MM.1S (cell line): Measurements from ENCODE around the gene PLCXD3.

Source experiments
- DNase-seq: peaks from one replicate; pipeline ENCODE4 v3.0.0-alpha.2; 2015
- H2AFZ ChIP-seq: fragments of 300-600 bp; sonication (generic); 2 replicates; pipeline ENCODE4 v1.6.0; 2016; ENCODE audit warnings: antibody characterized with exemption, low read length
- H3F3A ChIP-seq: fragments of 300-600 bp; sonication (generic); 2 replicates; pipeline ENCODE4 v1.6.1; 2016; ENCODE audit warnings: mild to moderate bottlenecking, antibody characterized with exemption, low read length, moderate library complexity, mixed read lengths; ENCODE audit not compliant: insufficient read depth
- H3K27ac ChIP-seq: fragments of 300-600 bp; sonication (generic); 2 replicates; pipeline ENCODE4 v1.5.1; 2016; ENCODE audit warnings: mild to moderate bottlenecking, low read length
- H3K27me3 ChIP-seq: fragments of 300-600 bp; sonication (generic); replicated peaks from 2 replicates; pipeline ENCODE4 v1.6.0; 2016; ENCODE audit warnings: low read length; ENCODE audit not compliant: insufficient read depth
- H3K36me3 ChIP-seq: fragments of 300-600 bp; sonication (generic); replicated peaks from 2 replicates; pipeline ENCODE4 v1.6.1; 2016; ENCODE audit warnings: mild to moderate bottlenecking, low read length, mixed read lengths; ENCODE audit not compliant: insufficient read depth
- H3K4me1 ChIP-seq: fragments of 300-600 bp; sonication (generic); 2 replicates; pipeline ENCODE4 v1.6.1; 2016; ENCODE audit warnings: low read length, mixed read lengths
- H3K4me2 ChIP-seq: fragments of 300-600 bp; sonication (generic); 2 replicates; pipeline ENCODE4 v1.6.0; 2016; ENCODE audit warnings: low read depth, low read length
- H3K4me3 ChIP-seq: fragments of 300-600 bp; sonication (generic); 2 replicates; pipeline ENCODE4 v1.5.1; 2016; ENCODE audit warnings: low read length, mixed read lengths
- H3K79me2 ChIP-seq: fragments of 300-600 bp; sonication (generic); 2 replicates; pipeline ENCODE4 v1.6.1; 2016; ENCODE audit warnings: mixed run types, low read length, mixed read lengths
- H3K9ac ChIP-seq: fragments of 300-600 bp; sonication (generic); 2 replicates; pipeline ENCODE4 v1.6.1; 2016; ENCODE audit warnings: low read length, mixed read lengths
- H3K9me2 ChIP-seq: fragments of 300-600 bp; sonication (generic); replicated peaks from 2 replicates; pipeline ENCODE4 v1.6.1; 2016; ENCODE audit warnings: mild to moderate bottlenecking, low read length, mixed read lengths; ENCODE audit not compliant: insufficient read depth
- H3K9me3 ChIP-seq: fragments of 300-600 bp; sonication (generic); replicated peaks from 2 replicates; pipeline ENCODE4 v1.6.1; 2016; ENCODE audit warnings: mild to moderate bottlenecking, low read length, mixed read lengths; ENCODE audit not compliant: insufficient read depth
- H4K20me1 ChIP-seq: fragments of 300-600 bp; sonication (generic); 2 replicates; pipeline ENCODE4 v1.6.1; 2016; ENCODE audit warnings: mild to moderate bottlenecking, low read length, moderate library complexity, mixed read lengths; ENCODE audit not compliant: insufficient read depth
- CTCF ChIP-seq: fragments of 300-600 bp; sonication (generic); IDR thresholded peaks from 2 replicates; pipeline ENCODE4 v1.5.1; 2016; ENCODE audit warnings: antibody characterized with exemption, low read length, mixed read lengths
- EZH2 ChIP-seq: fragments of 300-600 bp; sonication (generic); optimal IDR thresholded peaks from 2 replicates; pipeline ENCODE3; 2017; ENCODE audit warnings: low read depth, mild to moderate bottlenecking, antibody characterized with exemption, low read length, mixed read lengths
- EZH2phosphoT487 ChIP-seq: fragments of 300-600 bp; sonication (generic); IDR thresholded peaks from 2 replicates; pipeline ENCODE4 v1.6.1; 2018; ENCODE audit warnings: antibody characterized with exemption, low read length

Gene PLCXD3

DNA sequence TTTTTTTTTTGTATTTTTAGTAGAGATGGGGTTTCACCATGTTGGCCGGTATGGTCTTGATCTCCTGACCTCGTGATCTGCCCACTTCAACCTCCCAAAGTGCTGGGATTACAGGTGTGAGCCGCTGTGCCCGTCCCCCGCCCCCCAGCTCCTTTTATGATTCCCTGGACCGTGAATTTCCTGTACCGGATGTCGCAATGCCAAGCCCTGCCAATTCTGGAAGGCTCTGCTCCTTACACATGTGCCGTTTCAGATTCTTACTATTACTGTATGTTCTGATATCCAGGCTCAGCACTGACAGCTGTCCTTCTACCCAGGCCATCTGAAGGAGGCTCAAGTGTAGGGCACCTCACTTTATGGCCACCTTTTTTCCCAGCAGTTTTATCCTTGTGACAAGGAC, 100.1 kb downstream of the PLCXD3 start:
- Histone ChIP-seq H3K27ac (no peak overlapping the region), H3K4me2 (no peak overlapping the region), H3K36me3 (no peaks in the 10 kb centered on the region), H3F3A (no peaks in the 10 kb centered on the region), H3K79me2 (no peaks in the 10 kb centered on the region), H3K4me3 (no peak overlapping the region), H3K4me1 (no peaks in the 10 kb centered on the region), H4K20me1 (no peaks in the 10 kb centered on the region), H3K27me3 (no peaks in the 10 kb centered on the region), H3K9ac (no peak overlapping the region), H3K9me2 (no peaks in the 10 kb centered on the region), H3K9me3 (no peaks in the 10 kb centered on the region), H2AFZ (no peak overlapping the region)
- DNase-seq = no peak
- no peak for TF ChIP-seq EZH2
- no peak for TF ChIP-seq CTCF
- TF ChIP-seq EZH2phosphoT487 = no peak

DNA sequence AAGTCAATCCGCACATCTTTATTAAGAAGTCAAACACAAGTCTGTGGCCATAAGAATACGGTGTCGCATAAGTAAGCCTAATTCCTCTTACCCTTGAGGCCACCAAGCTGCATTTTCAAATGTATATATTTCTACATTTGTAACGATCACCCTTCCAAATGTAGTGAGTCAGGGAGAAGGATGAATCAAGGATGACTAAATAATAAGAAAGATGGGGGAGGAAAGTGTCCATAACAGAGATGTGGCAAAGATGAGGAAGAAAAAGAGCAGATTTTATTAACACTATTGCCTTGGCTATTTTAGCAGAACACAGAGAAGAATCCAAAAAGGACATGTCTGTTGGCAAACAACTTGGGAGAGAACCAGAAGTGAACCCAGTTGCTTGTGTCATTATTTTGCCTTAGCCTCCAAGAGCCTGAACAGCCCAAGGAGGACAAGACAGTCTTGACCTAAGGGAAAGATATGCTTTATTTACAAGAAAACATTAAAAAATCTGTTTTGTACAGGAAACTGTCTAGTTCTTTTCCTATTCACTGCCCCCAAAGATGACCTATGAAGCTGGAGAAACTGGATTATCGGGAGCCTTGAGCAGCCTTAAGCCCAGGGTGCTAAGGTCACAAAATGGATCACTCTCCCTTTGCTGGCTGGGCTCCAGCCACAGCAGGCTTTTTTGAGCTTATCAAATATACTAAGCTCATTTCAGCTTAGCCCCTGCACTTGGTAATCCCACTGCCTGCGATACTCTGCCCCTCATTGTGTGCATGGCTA, 101.5 kb downstream of the PLCXD3 start:
- Histone ChIP-seq H3K9ac (no peak overlapping the region), H2AFZ (no peak overlapping the region), H3K9me2 (no peaks in the 10 kb centered on the region), H3K36me3 (no peaks in the 10 kb centered on the region), H3K4me2 (no peak overlapping the region), H3F3A (no peaks in the 10 kb centered on the region), H3K27me3 (no peaks in the 10 kb centered on the region), H3K4me3 (no peak overlapping the region), H3K9me3 (no peaks in the 10 kb centered on the region), H3K27ac (no peak overlapping the region), H3K79me2 (no peaks in the 10 kb centered on the region), H3K4me1 (no peaks in the 10 kb centered on the region), H4K20me1 (no peaks in the 10 kb centered on the region)
- TF ChIP-seq EZH2 (no peak), EZH2phosphoT487 (no peak), CTCF (no peak)
- DNase-seq = no peak

GRCh38 chr5:41406936-41407335, 103.5 kb downstream of the PLCXD3 start:
- H2AFZ ChIP-seq = no peak overlapping the region
- TF ChIP-seq CTCF (no peak), EZH2phosphoT487 (no peak), EZH2 (no peak)
- no peak for DNase-seq
- no peak overlapping the region for H3K4me3 ChIP-seq
- no peaks in the 10 kb centered on the region for H3K9me2 ChIP-seq
- H3K36me3 ChIP-seq = no peaks in the 10 kb centered on the region
- H3K4me1 ChIP-seq = no peaks in the 10 kb centered on the region
- no peak overlapping the region for H3K9ac ChIP-seq
- H3K27me3 ChIP-seq = no peaks in the 10 kb centered on the region
- no peaks in the 10 kb centered on the region for H4K20me1 ChIP-seq
- H3K79me2 ChIP-seq = no peaks in the 10 kb centered on the region
- H3K9me3 ChIP-seq = no peaks in the 10 kb centered on the region
- no peaks in the 10 kb centered on the region for H3F3A ChIP-seq
- no peak overlapping the region for H3K4me2 ChIP-seq
- H3K27ac ChIP-seq = no peak overlapping the region
